ENCODE data around the gene C14orf132. TPM values are rescaled to one million over a fixed set of nuclear protein-coding genes. Genes with fewer than 3 reads are reported as not detected.

The C14orf132 gene
- total and polyA plus RNA-seq, 2 of the 4 experiments (the other 2 are of a cell fraction): 6.3 to 13.5 TPM

- Histone ChIP-seq H3K9me3 (ENCODE audit: control insufficient read depth, insufficient read depth, low read length) (no peaks in the 10 kb centered on the region), H3K9ac (ENCODE audit: low read depth, low read length) (no peak overlapping the region), H3K56ac (ENCODE audit: extremely low read depth, insufficient read depth, low read length) (no peak overlapping the region), H3K18ac (ENCODE audit: low read depth, low read length) (no peak overlapping the region; the same call in 1 of the 2 replicates), H3K14ac (replicated peaks; ENCODE audit: low read depth, low read length) (no peak overlapping the region), H3K36me3 (ENCODE audit: control insufficient read depth, insufficient read depth, low read length) (no peaks in the 10 kb centered on the region), H3K4me2 (ENCODE audit: low read depth, low read length) (no peak overlapping the region), H2BK120ac (ENCODE audit: low read depth, low read length) (no peak overlapping the region), H3K4ac (ENCODE audit: low read depth, low read length) (no peak overlapping the region; the same call in 1 of the 2 replicates), H3K27ac (ENCODE audit: insufficient read depth, low read length) (no peak overlapping the region), H3K4me3 (ENCODE audit: insufficient read depth, low read depth, low read length) (no peak overlapping the region), H2BK15ac (ENCODE audit: low read depth, low read length) (peak overlapping the region; percentile 64; the same call in 1 of the 3 replicates), H2AK5ac (ENCODE audit: low read depth, low read length) (no peak overlapping the region), H3K27me3 (ENCODE audit: control insufficient read depth, insufficient read depth, low read length) (no peaks in the 10 kb centered on the region), H3K9me1 (ENCODE audit: insufficient read depth, low read length) (peaks cover 10% of the 10 kb centered on the region; the same call in 1 of the 2 replicates), H2BK20ac (ENCODE audit: low read depth, low read length) (no peak overlapping the region), H4K5ac (ENCODE audit: low read depth, low read length) (no peak overlapping the region), H4K20me1 (ENCODE audit: insufficient read depth, low read length) (no peaks in the 10 kb centered on the region), H4K91ac (ENCODE audit: insufficient read depth, low read depth, low read length) (no peak overlapping the region), H2AFZ (replicated peaks; ENCODE audit: low read length, poor library complexity) (no peak overlapping the region), H3K4me1 (ENCODE audit: control insufficient read depth, insufficient read depth, low read length) (peaks cover 10% of the 10 kb centered on the region), H2BK5ac (ENCODE audit: low read depth, low read length, poor library complexity, severe bottlenecking) (no peak overlapping the region), H3K79me1 (ENCODE audit: low read depth in 1 of 2, low read length in 2 of 2) (no peaks in the 10 kb centered on the region), H4K8ac (ENCODE audit: low read depth in 2 of 2, low read length in 2 of 2) (no peak overlapping the region), H3K23ac (ENCODE audit: low read depth, low read length) (no peak overlapping the region), H2AK9ac (replicated peaks; ENCODE audit: low read depth, low read length, poor library complexity) (no peak overlapping the region)
- ATAC-seq (ENCODE audit: low read depth) (no peak), DNase-seq (no peak)
- TF ChIP-seq CHD1 (IDR thresholded peaks at IDR 0.05; ENCODE audit: low read depth, low read length): no peak
- no TSS peak for BruUV-seq (replicated peaks)
- in situ Hi-C loops (cut with MboI; ENCODE audit: low sequenced_read_pairs) (no loop called here), dilution Hi-C loops (cut with HindIII; ENCODE audit: low sequenced_read_pairs, unreplicated experiment) (no loop called here), intact Hi-C loops (cut with micrococcal nuclease) (no loop called here)
- POLR2A ChIA-PET (ENCODE audit: unreplicated experiment): no interaction called here
- 50% methylated on average over 2 of the region's 4 CpGs; no CpG with 5 or more reads in 1 of the 2 experiments for WGBS, 2 experiments (ENCODE audit: extremely low coverage in 2 of 2, insufficient read length in 1 of 2)
- CTCF ChIA-PET: no interaction called here
Measured at GRCh38 chr14:96131836-96132235, 92.7 kb downstream of the C14orf132 start.
